ENCODE measurements around the gene COL6A1. TPM values are rescaled to one million over a fixed set of nuclear protein-coding genes. Genes with fewer than 3 reads are reported as not detected.
A peak's percentile ranks its signal among the peaks of the same experiment; 100 is the strongest.

Gene COL6A1
- total RNA-seq, 3 donors from 2014 or later (not counting 1 experiment from before 2014, with no cell fraction given) = 1.0 to 5.2 (median 2.5) TPM

DNA sequence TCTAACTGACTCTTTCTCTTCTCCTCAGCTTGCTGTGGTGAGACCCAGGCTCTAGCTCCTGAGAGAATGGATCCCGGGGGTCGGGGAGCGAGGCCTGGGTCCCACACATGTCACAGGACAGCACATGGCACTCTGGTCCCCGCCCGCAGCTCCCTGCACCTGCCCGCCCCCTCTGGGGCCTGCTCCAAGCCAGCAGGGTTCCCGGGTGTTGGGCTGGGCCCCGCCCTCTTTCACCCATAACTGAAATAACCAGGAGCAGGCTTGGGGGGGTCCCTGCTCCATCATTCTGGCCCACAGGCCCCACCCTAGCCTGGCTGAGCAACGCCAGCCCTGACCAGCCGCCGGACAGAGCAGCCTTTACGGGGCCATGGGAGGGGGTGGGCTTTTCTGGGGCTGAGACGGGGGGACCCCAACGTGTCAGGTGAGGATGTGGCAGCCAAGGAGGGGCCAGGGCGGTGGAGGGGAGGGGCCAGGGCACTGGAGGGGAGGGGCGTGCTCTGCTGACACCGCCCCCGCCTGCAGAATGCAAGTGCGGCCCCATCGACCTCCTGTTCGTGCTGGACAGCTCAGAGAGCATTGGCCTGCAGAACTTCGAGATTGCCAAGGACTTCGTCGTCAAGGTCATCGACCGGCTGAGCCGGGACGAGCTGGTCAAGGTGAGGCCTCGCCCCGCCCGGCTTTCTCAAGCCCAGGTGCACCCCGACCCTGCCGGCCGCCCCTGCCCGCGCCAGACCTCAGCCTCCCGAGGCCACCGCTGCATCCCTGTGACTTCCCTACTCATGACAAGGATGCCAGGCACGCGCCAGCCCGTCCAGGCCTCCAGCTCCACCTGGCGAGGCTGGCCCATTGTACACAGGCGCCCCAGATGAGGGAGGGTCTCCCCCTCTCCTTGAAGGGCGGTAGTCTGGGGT lies 19.4 kb downstream of the COL6A1 start:
- Histone ChIP-seq H3K27me3 (ENCODE audit: control insufficient read depth, insufficient read depth, low read length) (no peaks in the 10 kb centered on the region), H3K9me3 (ENCODE audit: control insufficient read depth, insufficient read depth, low read length) (no peaks in the 10 kb centered on the region), H3K27ac (ENCODE audit: low read length) (no peak overlapping the region), H3K4me3 (ENCODE audit: low read length) (no peak overlapping the region), H3K36me3 (ENCODE audit: control insufficient read depth, insufficient read depth, low read length) (no peaks in the 10 kb centered on the region), H3K4me1 (ENCODE audit: control insufficient read depth, insufficient read depth, low read length) (no peaks in the 10 kb centered on the region)
- 90% methylated on average over 44 of the region's 44 CpGs for WGBS (ENCODE audit: insufficient coverage)
- Mint-ChIP-seq H3K4me1 (no peaks in the 10 kb centered on the region), H3K4me3 (no peak overlapping the region), H3K9me3 (no peaks in the 10 kb centered on the region), H3K27ac (no peak overlapping the region), H3K27me3 (ENCODE audit: low read depth in 2 of 2) (no peaks in the 10 kb centered on the region), H3K36me3 (no peaks in the 10 kb centered on the region)
- DNase-seq (no peak), ATAC-seq (no peak)
- TF ChIP-seq, protein P1, sequence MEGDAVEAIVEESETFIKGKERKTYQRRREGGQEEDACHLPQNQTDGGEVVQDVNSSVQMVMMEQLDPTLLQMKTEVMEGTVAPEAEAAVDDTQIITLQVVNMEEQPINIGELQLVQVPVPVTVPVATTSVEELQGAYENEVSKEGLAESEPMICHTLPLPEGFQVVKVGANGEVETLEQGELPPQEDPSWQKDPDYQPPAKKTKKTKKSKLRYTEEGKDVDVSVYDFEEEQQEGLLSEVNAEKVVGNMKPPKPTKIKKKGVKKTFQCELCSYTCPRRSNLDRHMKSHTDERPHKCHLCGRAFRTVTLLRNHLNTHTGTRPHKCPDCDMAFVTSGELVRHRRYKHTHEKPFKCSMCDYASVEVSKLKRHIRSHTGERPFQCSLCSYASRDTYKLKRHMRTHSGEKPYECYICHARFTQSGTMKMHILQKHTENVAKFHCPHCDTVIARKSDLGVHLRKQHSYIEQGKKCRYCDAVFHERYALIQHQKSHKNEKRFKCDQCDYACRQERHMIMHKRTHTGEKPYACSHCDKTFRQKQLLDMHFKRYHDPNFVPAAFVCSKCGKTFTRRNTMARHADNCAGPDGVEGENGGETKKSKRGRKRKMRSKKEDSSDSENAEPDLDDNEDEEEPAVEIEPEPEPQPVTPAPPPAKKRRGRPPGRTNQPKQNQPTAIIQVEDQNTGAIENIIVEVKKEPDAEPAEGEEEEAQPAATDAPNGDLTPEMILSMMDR (IDR thresholded peaks at IDR 0.05) = no peak
- intact Hi-C loops (cut with micrococcal nuclease) = no loop called here

DNA sequence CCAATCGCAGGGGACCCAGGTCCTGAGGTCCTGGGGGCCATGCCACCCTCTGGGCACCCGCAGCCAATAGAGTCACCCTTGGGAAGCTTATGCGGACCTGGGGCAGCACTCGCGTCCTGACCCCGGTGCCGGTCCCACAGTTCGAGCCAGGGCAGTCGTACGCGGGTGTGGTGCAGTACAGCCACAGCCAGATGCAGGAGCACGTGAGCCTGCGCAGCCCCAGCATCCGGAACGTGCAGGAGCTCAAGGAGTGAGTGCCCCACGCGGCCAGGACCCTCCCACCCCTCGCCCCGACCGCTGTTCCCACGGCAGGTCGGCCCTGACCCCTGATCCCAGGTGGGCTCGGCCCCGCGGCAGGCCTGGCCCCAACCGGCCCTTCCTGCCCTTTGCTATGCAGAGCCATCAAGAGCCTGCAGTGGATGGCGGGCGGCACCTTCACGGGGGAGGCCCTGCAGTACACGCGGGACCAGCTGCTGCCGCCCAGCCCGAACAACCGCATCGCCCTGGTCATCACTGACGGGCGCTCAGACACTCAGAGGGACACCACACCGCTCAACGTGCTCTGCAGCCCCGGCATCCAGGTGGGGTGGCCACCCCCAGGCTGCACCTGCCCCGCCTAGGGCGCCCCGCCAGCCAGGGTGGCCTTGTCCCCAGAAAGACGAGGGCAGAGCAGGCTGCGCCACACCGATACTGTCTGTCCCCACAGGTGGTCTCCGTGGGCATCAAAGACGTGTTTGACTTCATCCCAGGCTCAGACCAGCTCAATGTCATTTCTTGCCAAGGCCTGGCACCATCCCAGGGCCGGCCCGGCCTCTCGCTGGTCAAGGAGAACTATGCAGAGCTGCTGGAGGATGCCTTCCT lies 20.5 kb downstream of the COL6A1 start:
- no peak overlapping the region for H3K27ac ChIP-seq (ENCODE audit: low read length)
- no peak overlapping the region for H3K4me3 ChIP-seq (ENCODE audit: low read length)
- H3K36me3 ChIP-seq (ENCODE audit: control insufficient read depth, insufficient read depth, low read length) = no peaks in the 10 kb centered on the region
- H3K9me3 ChIP-seq (ENCODE audit: control insufficient read depth, insufficient read depth, low read length) = peaks cover 2% of the 10 kb centered on the region
- Mint-ChIP-seq H3K36me3 (no peaks in the 10 kb centered on the region), H3K27ac (no peak overlapping the region), H3K27me3 (ENCODE audit: low read depth in 2 of 2) (no peaks in the 10 kb centered on the region), H3K9me3 (no peaks in the 10 kb centered on the region), H3K4me1 (no peaks in the 10 kb centered on the region), H3K4me3 (no peak overlapping the region)
- intact Hi-C loops (cut with micrococcal nuclease) = no loop called here
- H3K27me3 ChIP-seq (ENCODE audit: control insufficient read depth, insufficient read depth, low read length) = no peaks in the 10 kb centered on the region
- H3K4me1 ChIP-seq (ENCODE audit: control insufficient read depth, insufficient read depth, low read length) = no peaks in the 10 kb centered on the region
- no peak for ATAC-seq
- peak in 1 of 2 donors; percentile 12 for DNase-seq
- TF ChIP-seq, protein P1 (IDR thresholded peaks at IDR 0.05) = no peak
- 92% methylated on average over 51 of the region's 51 CpGs for WGBS (ENCODE audit: insufficient coverage)

DNA sequence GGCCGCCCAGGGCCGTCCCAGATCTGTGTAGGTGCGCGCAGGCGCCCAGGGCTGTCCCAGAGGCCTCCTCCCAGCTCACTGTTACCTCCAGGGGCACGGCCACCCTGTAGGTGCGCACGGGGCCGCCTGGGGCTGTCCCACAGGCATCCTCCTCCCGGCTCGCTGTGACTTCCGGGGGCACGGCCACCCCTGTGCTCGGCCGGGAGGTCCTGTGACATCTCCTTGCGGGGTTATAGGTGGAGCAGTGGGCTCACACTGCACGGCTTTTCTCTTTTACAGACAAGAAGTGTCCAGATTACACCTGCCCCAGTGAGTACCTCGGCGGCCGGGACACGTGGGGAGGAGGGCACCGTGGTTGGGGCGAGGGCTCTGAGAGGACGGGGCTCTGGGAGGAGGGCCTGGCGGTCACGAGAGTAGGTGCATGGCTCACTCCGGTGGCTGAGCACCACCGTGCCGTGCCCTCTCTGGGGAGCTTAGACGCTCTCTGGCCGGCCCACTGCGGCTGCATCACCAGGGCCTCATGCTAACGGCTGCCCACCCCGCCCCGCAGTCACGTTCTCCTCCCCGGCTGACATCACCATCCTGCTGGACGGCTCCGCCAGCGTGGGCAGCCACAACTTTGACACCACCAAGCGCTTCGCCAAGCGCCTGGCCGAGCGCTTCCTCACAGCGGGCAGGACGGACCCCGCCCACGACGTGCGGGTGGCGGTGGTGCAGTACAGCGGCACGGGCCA lies 21.4 kb downstream of the COL6A1 start:
- ATAC-seq (peak in 1 of 3 donors; percentile 18), DNase-seq (no peak)
- no peak overlapping the region for H3K27ac ChIP-seq (ENCODE audit: low read length)
- H3K4me3 Mint-ChIP-seq = no peak overlapping the region
- no peaks in the 10 kb centered on the region for H3K9me3 Mint-ChIP-seq
- no peaks in the 10 kb centered on the region for H3K4me1 ChIP-seq (ENCODE audit: control insufficient read depth, insufficient read depth, low read length)
- 94% methylated on average over 54 of the region's 54 CpGs for WGBS (ENCODE audit: insufficient coverage)
- TF ChIP-seq, protein P1 (IDR thresholded peaks at IDR 0.05) = no peak
- no peaks in the 10 kb centered on the region for H3K36me3 ChIP-seq (ENCODE audit: control insufficient read depth, insufficient read depth, low read length)
- no peaks in the 10 kb centered on the region for H3K36me3 Mint-ChIP-seq
- no peak overlapping the region for H3K27ac Mint-ChIP-seq
- intact Hi-C loops (cut with micrococcal nuclease) = no loop called here
- H3K4me3 ChIP-seq (ENCODE audit: low read length) = no peak overlapping the region
- no peaks in the 10 kb centered on the region for H3K4me1 Mint-ChIP-seq
- no peaks in the 10 kb centered on the region for H3K27me3 ChIP-seq (ENCODE audit: control insufficient read depth, insufficient read depth, low read length)
- H3K27me3 Mint-ChIP-seq (ENCODE audit: low read depth in 2 of 2) = no peaks in the 10 kb centered on the region
- peaks cover 5% of the 10 kb centered on the region for H3K9me3 ChIP-seq (ENCODE audit: control insufficient read depth, insufficient read depth, low read length)

Measured in natural killer cell (primary cell).